B cell (primary cell): ENCODE measurements around the gene USP30. TPM values are rescaled to one million over a fixed set of nuclear protein-coding genes. Genes with fewer than 3 reads are reported as not detected.

Experiments used
- ATAC-seq: fragments of 200-7000 bp; cut with Tn5 transposase; one replicate; pipeline ENCODE4 v1.10.0; 2021; ENCODE audit warnings: low read depth, mild to moderate bottlenecking, moderate number of reproducible peaks, moderate library complexity
- CTCF ChIA-PET: fragments of 350-600 bp; sonication (Branson Sonifier 250); formaldehyde crosslinking; loops from one replicate; lab custom pipeline; 2021; ENCODE audit warnings: antibody characterized with exemption, inconsistent platforms; lab: Charles Lee
- POLR2A ChIA-PET: fragments of 350-600 bp; sonication (Branson Sonifier 250); formaldehyde crosslinking; loops from one replicate; lab custom pipeline; 2021; ENCODE audit warnings: antibody characterized with exemption; lab: Charles Lee
- DNase-seq: peaks from one replicate; pipeline ENCODE4 v3.0.0; 2013
- H2AFZ ChIP-seq: 2 replicates; pipeline ENCODE4 v1.6.1; 2012; ENCODE audit warnings: mild to moderate bottlenecking, low read depth, low read length; ENCODE audit not compliant: insufficient read depth, poor library complexity, severe bottlenecking
- H3K27ac ChIP-seq, 2 donors: 1 replicate in 1 of 2; 2 replicates in 1 of 2; pipeline ENCODE4 v1.5.1; 2012 to 2013; ENCODE audit warnings: low read length in 2 of 2, mild to moderate bottlenecking in 2 of 2, moderate library complexity in 1 of 2
- H3K27me3 ChIP-seq, 4 experiments: fragments of 200-600 bp in 1 of 4; sonication (generic) in 1 of 4; replicated peaks in 1 of 4; 1 replicate in 2 of 4; 2 replicates in 2 of 4; pipeline versions ENCODE4 v1.6.1 to v1.7.0; 2013 to 2016; ENCODE audit warnings: low read length in 3 of 4, mild to moderate bottlenecking in 2 of 4, mixed read lengths in 1 of 4, moderate library complexity in 1 of 4; ENCODE audit not compliant: insufficient read depth in 4 of 4, control insufficient read depth in 3 of 4; ENCODE audit errors: control extremely low read depth in 1 of 4
- H3K36me3 ChIP-seq, 2 experiments: replicated peaks in 1 of 2; 1 replicate in 1 of 2; 2 replicates in 1 of 2; pipeline versions ENCODE4 v1.6.1 to v1.7.1; 2013; ENCODE audit warnings: low read length in 1 of 2; ENCODE audit not compliant: insufficient read depth in 2 of 2, control insufficient read depth in 1 of 2; ENCODE audit errors: control extremely low read depth in 1 of 2, extremely low read depth in 1 of 2
- H3K4me1 ChIP-seq, 2 donors: fragments of 200-600 bp in 1 of 2; sonication (generic) in 1 of 2; 1 replicate in 1 of 2; 2 replicates in 1 of 2; pipeline versions ENCODE4 v1.5.1 to v1.6.1; 2013 to 2017; ENCODE audit warnings: low read length in 2 of 2; ENCODE audit not compliant: control insufficient read depth in 2 of 2, insufficient read depth in 2 of 2
- H3K4me2 ChIP-seq: replicated peaks from 2 replicates; pipeline ENCODE3; 2012; ENCODE audit warnings: mild to moderate bottlenecking, low read depth, low read length; ENCODE audit not compliant: poor library complexity, severe bottlenecking
- H3K4me3 ChIP-seq, 5 experiments: fragments of 200-600 bp in 1 of 5; sonication (generic) in 1 of 5; 1 replicate in 3 of 5; 2 replicates in 2 of 5; pipeline versions ENCODE4 v1.5.1 to v1.7.0; 2011 to 2016; ENCODE audit warnings: low read length in 4 of 5, mild to moderate bottlenecking in 4 of 5, low read depth in 2 of 5, control low read depth in 1 of 5, moderate library complexity in 1 of 5; ENCODE audit not compliant: insufficient read depth in 1 of 5; ENCODE audit errors: control extremely low read depth in 1 of 5, extremely low read depth in 1 of 5
- H3K79me2 ChIP-seq: fragments of 200-600 bp; sonication (generic); one replicate; pipeline ENCODE4 v1.6.0; 2016; ENCODE audit warnings: low read length; ENCODE audit not compliant: control insufficient read depth, insufficient read depth
- H3K9ac ChIP-seq: fragments of 200-600 bp; sonication (generic); 2 replicates; pipeline ENCODE4 v1.6.1; 2017; ENCODE audit warnings: mild to moderate bottlenecking, low read length, moderate library complexity
- H3K9me3 ChIP-seq, 3 donors: one replicate each; pipeline versions ENCODE4 v1.6.1 to v1.7.1; 2013; ENCODE audit warnings: low read length in 2 of 3; ENCODE audit not compliant: control insufficient read depth in 2 of 3, insufficient read depth in 1 of 3; ENCODE audit errors: control extremely low read depth in 1 of 3
- H4K20me1 ChIP-seq: 2 replicates; pipeline ENCODE4 v1.6.0; 2012; ENCODE audit warnings: mild to moderate bottlenecking, low read length; ENCODE audit not compliant: insufficient read depth, control insufficient read depth, poor library complexity, severe bottlenecking
- H3K27ac Mint-ChIP-seq: one replicate; pipeline ENCODE4 v1.8.0; 2021; ENCODE audit warnings: mixed read lengths
- H3K27me3 Mint-ChIP-seq: one replicate; pipeline ENCODE4 v1.8.0; 2021; ENCODE audit warnings: mixed read lengths
- H3K4me1 Mint-ChIP-seq: one replicate; pipeline ENCODE4 v1.8.0; 2021; ENCODE audit warnings: mixed read lengths
- H3K4me3 Mint-ChIP-seq: one replicate; pipeline ENCODE4 v1.8.0; 2021; ENCODE audit warnings: mixed read lengths
- H3K9me3 Mint-ChIP-seq: one replicate; pipeline ENCODE4 v1.8.0; 2022; ENCODE audit warnings: mixed read lengths; ENCODE audit not compliant: insufficient read depth
- CTCF ChIP-seq: fragments of 200-600 bp; IDR thresholded peaks from one replicate; pipeline ENCODE4 v1.8.0; 2022; ENCODE audit warnings: antibody characterized with exemption, mild to moderate bottlenecking
- EZH2 ChIP-seq: IDR thresholded peaks from 2 replicates; pipeline ENCODE4 v1.6.1; 2012; ENCODE audit warnings: borderline replicate concordance, low read depth, mild to moderate bottlenecking, moderate library complexity, low read length; ENCODE audit not compliant: insufficient read depth, poor library complexity, severe bottlenecking
- WGBS: methylation state at CpG from one replicate; pipeline ENCODE4 v1.1.5; 2013; ENCODE audit warnings: missing lambda C conversion rate; ENCODE audit not compliant: insufficient coverage; 5-methylcytosine and 5-hydroxymethylcytosine counted together
- intact Hi-C: fragments of 100-400 bp; cut with micrococcal nuclease; formaldehyde crosslinking; loops from one replicate; pipeline ENCODE4 v1.10.0; 2022
- polyA plus RNA-seq: library from polyadenylated mRNA; depleted of rRNA; stranded (reverse); fragments of >200 nt; gene quantifications from 2 replicates; pipeline ENCODE4 v1.2.3, GENCODE V29; 2012
- total RNA-seq, 2 donors: library from RNA; stranded (reverse); fragments of 120-200 nt in 1 of 2; gene quantifications; 1 replicate in 1 of 2; 2 replicates in 1 of 2; pipeline versions ENCODE4 v1.2.3 to v1.2.4, GENCODE V29; 2013 to 2022

USP30 gene
- total and polyA plus RNA-seq, 2 donors (not counting 1 experiment from before 2014, with no cell fraction given) = 7.2 to 32.5 TPM

DNA sequence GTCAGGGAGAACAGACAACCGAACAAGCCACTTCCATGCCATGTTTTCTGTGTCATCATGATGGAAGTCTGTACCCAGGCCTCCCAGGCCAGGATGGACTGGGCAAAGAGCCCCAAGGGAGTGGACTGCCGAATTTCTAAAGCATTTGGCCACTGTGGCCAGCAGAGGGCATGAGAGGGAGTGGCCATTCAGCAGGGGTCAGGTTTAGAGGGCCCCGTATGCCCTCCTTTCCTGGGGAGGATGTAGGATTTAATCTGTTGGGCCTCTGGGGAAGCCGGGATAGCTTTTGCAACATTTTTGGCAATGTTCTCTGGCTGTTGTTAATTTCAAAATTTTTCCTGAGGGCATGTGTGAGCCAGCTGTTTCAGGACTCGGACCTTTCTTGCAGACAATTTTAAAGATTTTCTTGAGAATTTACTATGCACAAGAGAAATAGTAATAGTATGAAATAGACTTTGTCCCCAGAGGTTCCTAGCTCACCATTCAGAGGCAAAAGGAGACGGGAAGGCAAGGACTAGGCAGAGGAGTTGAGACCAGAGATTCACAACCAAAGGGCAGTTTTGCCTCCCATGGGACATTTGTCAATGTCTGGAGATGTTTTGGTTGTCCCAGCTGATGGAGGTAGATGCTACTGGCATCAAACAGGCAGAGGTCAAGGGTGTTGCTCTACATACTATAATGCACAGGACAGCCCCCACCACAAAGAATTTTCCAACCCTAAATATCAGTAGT is 82.0 kb downstream of the USP30 start:
- WGBS = 83% methylated on average over 5 of the region's 6 CpGs

More for the DNA sequence above, 82.0 kb downstream of the USP30 start:
- H3K4me1 Mint-ChIP-seq = no peaks in the 10 kb centered on the region
- TF ChIP-seq EZH2 (no peak), CTCF (peak; percentile 13)
- peaks cover 24% of the 10 kb centered on the region for H3K27me3 Mint-ChIP-seq
- Histone ChIP-seq H3K9ac (no peak overlapping the region), H3K4me2 (no peak overlapping the region), H3K9me3 (peaks cover 0 to 3% (median 0%) of the 10 kb centered on the region in 3 donors), H3K36me3 (no peaks in the 10 kb centered on the region), H4K20me1 (no peaks in the 10 kb centered on the region), H3K79me2 (no peaks in the 10 kb centered on the region), H3K4me3 (no peak overlapping the region), H3K27ac (no peak overlapping the region), H3K27me3 (no peaks in the 10 kb centered on the region), H2AFZ (no peak overlapping the region), H3K4me1 (no peaks in the 10 kb centered on the region)
- ATAC-seq (no peak), DNase-seq (no peak)
- H3K27ac Mint-ChIP-seq = no peak overlapping the region
- H3K4me3 Mint-ChIP-seq = no peak overlapping the region
- H3K9me3 Mint-ChIP-seq = no peaks in the 10 kb centered on the region
- ChIA-PET CTCF (no interaction called here), POLR2A (no interaction called here)
- intact Hi-C loops = no loop called here
